Sigmoid colon (tissue), 7 donors: ENCODE data around the gene BBIP1. TPM values are rescaled to one million over a fixed set of nuclear protein-coding genes. Genes with fewer than 3 reads are reported as not detected.

Source experiments
- DNase-seq: peaks from one replicate; pipeline ENCODE4 v3.0.0-alpha.2; 2019
- H3K27ac ChIP-seq, 4 donors: fragments of 200-600 bp; sonication (generic); one replicate each; pipeline ENCODE4 v1.5.1; 2016 to 2019; ENCODE audit warnings: mild to moderate bottlenecking in 1 of 4
- H3K27me3 ChIP-seq, 3 donors: fragments of 200-600 bp; sonication (generic); one replicate each; pipeline ENCODE4 v1.5.1; 2019; ENCODE audit warnings: mild to moderate bottlenecking in 1 of 3
- H3K36me3 ChIP-seq, 4 donors: fragments of 200-600 bp; sonication (generic); one replicate each; pipeline ENCODE4 v1.5.1; 2016 to 2019
- H3K4me1 ChIP-seq, 4 donors: fragments of 200-600 bp; sonication (generic); one replicate each; pipeline ENCODE4 v1.5.1; 2017 to 2019
- H3K4me3 ChIP-seq, 4 donors: fragments of 200-600 bp; sonication (generic); one replicate each; pipeline ENCODE4 v1.5.1; 2017 to 2019; ENCODE audit warnings: mild to moderate bottlenecking in 2 of 4, moderate library complexity in 1 of 4
- H3K9me3 ChIP-seq, 4 donors: fragments of 200-600 bp in 3 of 4; sonication (generic) in 3 of 4; one replicate each; pipeline versions ENCODE4 v1.5.1 to v1.6.1; 2013 to 2019
- CTCF ChIP-seq, 4 experiments: fragments of 450-650 bp in 3 of 4; fragments of 200-600 bp in 1 of 4; IDR thresholded peaks; one replicate each; pipeline ENCODE4 v1.5.1; 2016 to 2019; ENCODE audit warnings: antibody characterized with exemption in 4 of 4, mild to moderate bottlenecking in 3 of 4, moderate library complexity in 2 of 4
- EP300 ChIP-seq, 4 donors: sonication (generic); formaldehyde crosslinking; IDR thresholded peaks; one replicate each; pipeline ENCODE4 v1.6.1; 2017; ENCODE audit warnings: antibody characterized with exemption in 4 of 4
- POLR2A ChIP-seq, 2 donors: fragments of 450-650 bp; IDR thresholded peaks; one replicate each; pipeline ENCODE4 v1.6.1; 2016; ENCODE audit warnings: antibody characterized with exemption in 2 of 2, mild to moderate bottlenecking in 2 of 2, moderate library complexity in 2 of 2
- POLR2AphosphoS5 ChIP-seq, 4 donors: sonication (generic); formaldehyde crosslinking; IDR thresholded peaks; one replicate each; pipeline ENCODE4 v1.6.1; 2017; ENCODE audit warnings: antibody characterized with exemption in 4 of 4
- WGBS, 2 donors: extraction: QIAGEN DNeasy Blood & Tissue Kit; methylation state at CpG; one replicate each; pipeline ENCODE4 v1.1.7; 2013; 5-methylcytosine and 5-hydroxymethylcytosine counted together
- intact Hi-C: fragments of 100-400 bp; cut with DNase I; formaldehyde crosslinking; loops from one replicate; pipeline ENCODE4 v1.15.1; 2023
- polyA plus RNA-seq, 3 donors: library from polyadenylated mRNA; stranded (reverse); fragments of 200-250 nt; gene quantifications; one replicate each; pipeline ENCODE4 v1.2.3, GENCODE V29; 2013
- total RNA-seq, 4 donors: library from RNA; depleted of rRNA; stranded (reverse); fragments of >200 nt; gene quantifications; one replicate each; pipeline ENCODE4 v1.1.0, GENCODE V29; 2016
- donor health status: healthy with polysubstance abuse.
- donor health status: Bipolar disorder and iron deficiency.
- donor health status: healthy.

Gene BBIP1
- total and polyA plus RNA-seq, 7 donors, result 16.2 to 36.8 (median 21.6) TPM

DNA sequence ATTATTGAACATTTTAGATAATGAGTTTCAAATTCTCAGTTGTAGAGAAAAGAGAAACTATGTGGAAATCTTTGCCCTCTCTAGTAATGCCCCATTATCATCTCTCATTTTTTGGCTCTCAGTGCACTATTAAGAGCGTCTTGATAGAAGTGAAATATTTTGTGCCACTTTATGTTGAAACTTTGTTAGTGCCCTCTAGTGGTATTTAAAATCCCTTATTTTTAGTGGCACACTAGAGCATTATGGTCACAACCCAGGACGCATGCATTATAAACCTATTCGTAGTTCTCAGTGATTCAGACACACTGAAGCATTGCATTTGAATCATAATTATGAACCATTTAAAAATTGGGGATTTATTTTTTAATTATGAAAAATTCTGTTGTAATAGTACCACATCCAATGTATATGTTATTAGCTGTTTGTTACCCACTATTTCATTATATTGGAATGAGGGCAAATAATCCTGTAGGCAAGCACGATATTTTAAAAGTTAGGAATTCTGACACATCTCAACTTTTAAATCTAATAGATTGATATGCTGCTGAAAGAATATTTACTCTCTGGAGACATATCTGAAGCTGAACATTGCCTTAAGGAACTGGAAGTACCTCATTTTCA lies 25.3 kb downstream of the BBIP1 start:
- WGBS, 2 donors, result 20 to 32% methylated on average over 4 of the region's 4 CpGs
- intact Hi-C loops, result loop anchor here (2.0 to 5.0 kb wide), 3 partner anchors 89 to 281 kb away; no protein-coding TSS in a partner anchor
- peak overlapping the region in 2 of 4 donors; percentile 48 to 50 for H3K27ac ChIP-seq
- H3K9me3 ChIP-seq, result no peaks in the 10 kb centered on the region
- H3K27me3 ChIP-seq, result no peaks in the 10 kb centered on the region
- peaks cover 4 to 86% (median 15%) of the 10 kb centered on the region in 4 donors for H3K36me3 ChIP-seq
- H3K4me3 ChIP-seq, result no peak overlapping the region
- H3K4me1 ChIP-seq, result peaks cover 0 to 51% (median 39%) of the 10 kb centered on the region in 4 donors
- TF ChIP-seq CTCF (IDR thresholded peaks at IDR 0.05) (peak; percentile 18 to 58 (median 46)), POLR2AphosphoS5 (IDR thresholded peaks at IDR 0.05) (no peak), POLR2A (IDR thresholded peaks at IDR 0.05) (no peak), EP300 (IDR thresholded peaks at IDR 0.05) (no peak)
- DNase-seq, result no peak

DNA sequence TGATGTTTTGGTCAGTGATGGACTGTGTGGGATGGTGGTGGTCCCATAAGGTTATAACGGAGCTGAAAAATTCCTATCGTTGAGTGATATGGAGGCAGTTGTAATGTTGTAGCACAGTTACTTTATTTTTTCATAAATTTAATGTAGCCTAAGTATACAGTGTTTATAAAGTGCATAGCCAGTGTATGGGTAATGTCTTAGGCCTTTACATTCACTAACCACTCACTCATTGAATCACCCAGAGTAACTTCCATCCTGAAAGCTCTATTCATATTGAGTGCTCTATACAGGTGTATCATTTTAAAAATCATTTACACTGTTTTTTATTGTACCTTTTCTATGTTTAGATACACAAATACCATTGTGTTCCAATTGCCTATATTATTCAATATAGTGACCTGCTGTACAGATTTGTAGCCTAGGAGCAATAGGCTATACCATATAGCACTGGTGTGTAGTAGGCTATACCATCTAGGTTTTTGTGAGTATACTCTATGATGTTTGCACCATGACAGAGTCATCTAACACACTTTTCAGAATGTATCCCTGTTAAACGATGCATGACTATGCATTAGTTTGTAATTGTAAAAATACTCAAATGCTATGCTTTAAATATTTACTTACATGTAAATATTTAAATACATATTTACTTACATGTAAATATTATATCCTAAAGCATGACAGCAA lies 26.2 kb downstream of the BBIP1 start:
- 65 to 84% methylated on average over 3 of the region's 3 CpGs for WGBS, 2 donors
- Histone ChIP-seq H3K4me1 (peaks cover 0 to 50% (median 39%) of the 10 kb centered on the region in 4 donors), H3K9me3 (no peaks in the 10 kb centered on the region), H3K27ac (peak overlapping the region in 2 of 4 donors; percentile 48 to 50), H3K36me3 (peaks cover 4 to 86% (median 12%) of the 10 kb centered on the region in 4 donors), H3K27me3 (no peaks in the 10 kb centered on the region), H3K4me3 (no peak overlapping the region)
- intact Hi-C loops, result loop anchor here (2.0 to 5.0 kb wide), 3 partner anchors 88 to 280 kb away; no protein-coding TSS in a partner anchor
- DNase-seq, result no peak
- TF ChIP-seq EP300 (IDR thresholded peaks at IDR 0.05) (no peak), CTCF (IDR thresholded peaks at IDR 0.05) (no peak), POLR2A (IDR thresholded peaks at IDR 0.05) (no peak), POLR2AphosphoS5 (IDR thresholded peaks at IDR 0.05) (no peak)

- H3K9me3 ChIP-seq, result no peaks in the 10 kb centered on the region
- WGBS, 2 donors, result 93 to 96% methylated on average over 1 of the region's 1 CpG
- intact Hi-C loops, result no loop called here
- peaks cover 0 to 45% (median 28%) of the 10 kb centered on the region in 4 donors for H3K4me1 ChIP-seq
- no peak for DNase-seq
- H3K36me3 ChIP-seq, result peaks cover 0 to 93% (median 15%) of the 10 kb centered on the region in 4 donors
- no peak overlapping the region for H3K4me3 ChIP-seq
- H3K27me3 ChIP-seq, result no peaks in the 10 kb centered on the region
- TF ChIP-seq POLR2A (IDR thresholded peaks at IDR 0.05), result no peak
- TF ChIP-seq POLR2AphosphoS5 (IDR thresholded peaks at IDR 0.05), result no peak
- TF ChIP-seq CTCF (IDR thresholded peaks at IDR 0.05), result no peak
- TF ChIP-seq EP300 (IDR thresholded peaks at IDR 0.05), result no peak
- H3K27ac ChIP-seq, result peak overlapping the region in 1 of 4 donors; percentile 48
Observed at GRCh38 chr10:110887560-110887959, 31.4 kb downstream of the BBIP1 start.

DNA sequence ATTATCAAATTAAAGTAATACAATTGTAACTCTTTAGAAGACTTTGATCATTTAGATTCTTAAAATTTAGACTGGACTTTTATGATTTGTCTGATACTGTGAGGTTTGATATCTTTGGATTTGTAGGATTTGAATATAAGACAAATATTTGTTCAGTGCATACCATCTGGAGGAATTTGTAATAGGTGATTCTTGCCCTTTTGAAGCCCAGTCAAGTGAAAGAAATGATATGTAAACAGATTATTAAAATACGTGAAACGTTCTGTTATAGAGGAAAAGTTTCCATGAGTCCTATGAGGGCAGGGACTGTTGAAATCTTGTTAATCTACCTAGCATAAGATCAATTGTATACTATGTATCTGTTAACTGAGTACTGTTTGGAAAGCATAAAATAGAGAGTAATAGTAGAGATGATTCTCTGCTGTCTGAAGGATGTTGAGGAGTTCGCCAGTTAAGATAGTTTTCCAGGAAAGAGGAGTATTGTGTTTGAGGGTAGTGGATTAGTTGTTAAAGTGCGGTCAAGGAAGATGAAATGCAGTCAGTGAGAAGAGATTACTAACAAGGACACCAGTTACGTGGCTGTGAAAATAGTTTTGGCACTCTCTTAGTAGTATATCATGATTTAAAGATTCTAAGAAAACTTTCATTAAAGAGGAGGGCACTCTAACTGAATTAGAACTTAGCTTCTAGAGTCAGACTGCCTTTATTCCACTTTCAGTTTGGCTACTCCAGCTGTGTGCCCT lies 32.9 kb downstream of the BBIP1 start:
- Histone ChIP-seq H3K4me3 (no peak overlapping the region), H3K27me3 (no peaks in the 10 kb centered on the region), H3K9me3 (no peaks in the 10 kb centered on the region), H3K27ac (peak overlapping the region; percentile 36 to 65 (median 54)), H3K4me1 (peaks cover 0 to 57% (median 33%) of the 10 kb centered on the region in 4 donors), H3K36me3 (peaks cover 0 to 100% (median 16%) of the 10 kb centered on the region in 4 donors)
- WGBS, 2 donors, result 49 to 59% methylated on average over 5 of the region's 5 CpGs
- intact Hi-C loops, result no loop called here
- no peak for DNase-seq
- TF ChIP-seq CTCF (IDR thresholded peaks at IDR 0.05) (no peak), EP300 (IDR thresholded peaks at IDR 0.05) (no peak), POLR2AphosphoS5 (IDR thresholded peaks at IDR 0.05) (no peak), POLR2A (IDR thresholded peaks at IDR 0.05) (no peak)
